ENCODE data around the gene POLD2. TPM values are rescaled to one million over a fixed set of nuclear protein-coding genes. Genes with fewer than 3 reads are reported as not detected.

The POLD2 gene
- total RNA-seq, 1 donor from 2014 or later = 232 TPM

DNA sequence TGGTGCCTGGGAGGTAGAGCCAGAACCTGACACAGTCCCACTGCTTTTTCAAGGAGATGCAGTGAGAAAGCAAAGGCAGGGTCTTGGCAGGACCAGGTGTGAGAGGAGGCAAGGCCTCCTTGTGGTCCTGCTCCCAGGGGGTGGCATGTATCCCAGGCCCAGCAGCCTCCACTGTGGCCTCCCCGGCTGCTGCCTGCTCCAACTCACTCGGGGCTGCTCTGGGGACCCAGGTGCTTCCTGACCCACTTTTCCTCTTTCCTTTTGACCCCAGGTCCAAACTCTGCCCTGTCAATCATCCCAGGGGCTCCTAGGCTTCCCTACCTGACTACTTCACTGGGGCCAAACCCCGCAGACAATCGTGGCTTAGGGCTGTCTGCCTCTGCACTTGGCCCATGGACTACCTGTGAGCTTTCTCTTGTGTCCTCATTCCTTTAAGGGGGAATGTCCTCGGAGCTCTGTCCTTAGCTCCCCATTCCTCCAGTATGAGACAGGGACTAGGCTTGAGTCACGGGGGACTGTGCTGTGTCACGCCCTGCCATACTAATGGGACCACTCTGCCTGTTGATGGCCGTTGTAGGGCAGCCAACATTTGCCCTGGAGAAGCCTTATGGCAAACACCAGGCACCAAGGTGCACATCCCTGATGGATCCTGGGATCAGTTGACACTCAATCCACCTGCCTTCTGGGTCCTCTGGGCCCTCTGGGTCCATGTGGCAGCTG lies 20.3 kb downstream of the POLD2 start:
- Mint-ChIP-seq H3K27me3 (ENCODE audit: insufficient read depth, low read depth) (peaks cover 10% of the 10 kb centered on the region), H3K4me1 (peaks cover 32% of the 10 kb centered on the region), H3K36me3 (peaks cover 3% of the 10 kb centered on the region), H3K9me3 (no peaks in the 10 kb centered on the region), H3K27ac (no peak overlapping the region), H3K4me3 (peak overlapping the region; percentile 77)
- peaks cover 44% of the 10 kb centered on the region for H3K27me3 ChIP-seq
- no peaks in the 10 kb centered on the region for H3K9me3 ChIP-seq (ENCODE audit: low read depth)
- no peak overlapping the region for H3K4me3 ChIP-seq
- DNase-seq (ENCODE audit: low spot score) = no peak
- H3K36me3 ChIP-seq = no peaks in the 10 kb centered on the region
- no peak overlapping the region for H3K4me2 ChIP-seq
- H3F3A ChIP-seq (ENCODE audit: low read depth) = peaks cover 5% of the 10 kb centered on the region
- no peak overlapping the region for H3K27ac ChIP-seq
- no peaks in the 10 kb centered on the region for H3K4me1 ChIP-seq
- no peak overlapping the region for H3K9ac ChIP-seq
- peaks cover 4% of the 10 kb centered on the region for H4K20me1 ChIP-seq (ENCODE audit: low read depth)
- H2AFZ ChIP-seq (replicated peaks) = no peak overlapping the region
- H3K79me2 ChIP-seq (ENCODE audit: low read depth) = no peaks in the 10 kb centered on the region
- TF ChIP-seq EZH2phosphoT487 (IDR thresholded peaks at IDR 0.05) = no peak
- TF ChIP-seq CTCF (IDR thresholded peaks at IDR 0.05) = no peak
- TF ChIP-seq EZH2 (IDR thresholded peaks at IDR 0.05) = no peak

- H3K27ac ChIP-seq = no peak overlapping the region
- TF ChIP-seq EZH2phosphoT487 (IDR thresholded peaks at IDR 0.05) (no peak), CTCF (IDR thresholded peaks at IDR 0.05) (no peak), EZH2 (IDR thresholded peaks at IDR 0.05) (no peak)
- peak overlapping the region; percentile 87 for H3K27ac Mint-ChIP-seq
- H3K4me2 ChIP-seq = no peak overlapping the region
- H3K9me3 Mint-ChIP-seq = no peaks in the 10 kb centered on the region
- peaks cover 10% of the 10 kb centered on the region for H3K27me3 Mint-ChIP-seq (ENCODE audit: insufficient read depth, low read depth)
- H3K79me2 ChIP-seq (ENCODE audit: low read depth) = no peaks in the 10 kb centered on the region
- no peak overlapping the region for H3K4me3 ChIP-seq
- no peak for DNase-seq (ENCODE audit: low spot score)
- no peak overlapping the region for H2AFZ ChIP-seq (replicated peaks)
- H3K9ac ChIP-seq = no peak overlapping the region
- no peaks in the 10 kb centered on the region for H3K4me1 ChIP-seq
- H3K9me3 ChIP-seq (ENCODE audit: low read depth) = no peaks in the 10 kb centered on the region
- H3F3A ChIP-seq (ENCODE audit: low read depth) = peaks cover 5% of the 10 kb centered on the region
- H3K36me3 ChIP-seq = no peaks in the 10 kb centered on the region
- peaks cover 44% of the 10 kb centered on the region for H3K27me3 ChIP-seq
- peak overlapping the region; percentile 77 for H3K4me3 Mint-ChIP-seq
- H3K4me1 Mint-ChIP-seq = peaks cover 32% of the 10 kb centered on the region
- H3K36me3 Mint-ChIP-seq = peaks cover 3% of the 10 kb centered on the region
- H4K20me1 ChIP-seq (ENCODE audit: low read depth) = peaks cover 4% of the 10 kb centered on the region
These were observed 21.1 kb downstream of the POLD2 start for GRCh38 chr7:44101966-44102845.

- H3K9me3 Mint-ChIP-seq = no peaks in the 10 kb centered on the region
- peaks cover 10% of the 10 kb centered on the region for H3K27me3 Mint-ChIP-seq (ENCODE audit: insufficient read depth, low read depth)
- H4K20me1 ChIP-seq (ENCODE audit: low read depth) = peaks cover 4% of the 10 kb centered on the region
- no peaks in the 10 kb centered on the region for H3K36me3 ChIP-seq
- H3K27ac ChIP-seq = no peak overlapping the region
- H3K9ac ChIP-seq = no peak overlapping the region
- peaks cover 5% of the 10 kb centered on the region for H3F3A ChIP-seq (ENCODE audit: low read depth)
- H3K4me2 ChIP-seq = no peak overlapping the region
- no peaks in the 10 kb centered on the region for H3K4me1 ChIP-seq
- H3K4me3 Mint-ChIP-seq = no peak overlapping the region
- no peak overlapping the region for H2AFZ ChIP-seq (replicated peaks)
- DNase-seq (ENCODE audit: low spot score) = no peak
- H3K9me3 ChIP-seq (ENCODE audit: low read depth) = no peaks in the 10 kb centered on the region
- peaks cover 3% of the 10 kb centered on the region for H3K36me3 Mint-ChIP-seq
- no peak for TF ChIP-seq EZH2phosphoT487 (IDR thresholded peaks at IDR 0.05)
- TF ChIP-seq EZH2 (IDR thresholded peaks at IDR 0.05) = no peak
- no peak for TF ChIP-seq CTCF (IDR thresholded peaks at IDR 0.05)
- H3K27me3 ChIP-seq = peaks cover 44% of the 10 kb centered on the region
- no peak overlapping the region for H3K4me3 ChIP-seq
- no peak overlapping the region for H3K27ac Mint-ChIP-seq
- H3K79me2 ChIP-seq (ENCODE audit: low read depth) = no peaks in the 10 kb centered on the region
- H3K4me1 Mint-ChIP-seq = peaks cover 32% of the 10 kb centered on the region
These were observed 21.9 kb downstream of the POLD2 start for GRCh38 chr7:44101303-44101965.

All from neural progenitor cell (in vitro differentiated cells).